NOMO-1 (cell line): ENCODE results near the gene SIGLEC1.

Experiments used
- DNase-seq, 2 experiments: peaks; one replicate each; lab custom pipeline; 2025; ENCODE audit not compliant: unreplicated experiment in 2 of 2; lab: John Stamatoyannopoulos, UW

SIGLEC1 gene

GRCh38 chr20:3712279-3712873, at the start of gene SIGLEC1:
SIGLEC1 (minus strand) TSS chr20:3712600; CDS start chr20:3707128, 5,472 bp downstream.
- DNase-seq: peak; percentile 71 to 80

DNA sequence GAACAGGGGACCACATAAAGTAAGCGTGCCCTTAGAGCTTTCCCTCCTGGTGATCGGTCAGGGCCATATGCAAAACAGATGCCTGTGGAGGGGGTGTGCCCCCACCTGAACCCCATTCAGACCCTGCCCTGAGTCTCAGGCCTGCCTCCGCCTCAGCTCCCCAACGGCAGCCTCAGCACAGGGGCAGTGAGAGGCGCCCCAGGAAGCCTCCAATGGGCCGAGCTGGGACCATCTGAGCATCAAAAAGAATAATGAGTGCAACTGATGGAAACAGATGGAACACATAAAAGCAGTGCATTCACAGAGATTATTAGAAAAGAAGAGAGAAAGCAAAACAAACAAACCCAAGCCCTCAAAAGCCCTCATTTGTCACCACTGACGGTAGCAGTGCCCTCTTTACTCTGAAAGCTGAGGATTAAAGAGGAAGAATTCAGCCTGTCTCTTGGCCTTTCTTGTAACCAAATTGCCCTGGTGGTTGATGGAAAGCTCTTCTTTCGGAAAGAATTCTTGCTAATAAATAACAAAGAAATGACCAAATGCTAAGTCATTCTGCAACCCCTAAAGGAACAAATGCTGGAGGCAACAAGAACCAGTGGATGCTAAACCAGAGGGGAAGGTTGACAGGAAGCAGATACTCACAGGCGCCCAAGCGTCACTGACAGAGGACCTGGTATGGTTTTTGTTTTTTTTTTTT, 48.4 kb upstream of the SIGLEC1 start:
- no peak for DNase-seq

DNA sequence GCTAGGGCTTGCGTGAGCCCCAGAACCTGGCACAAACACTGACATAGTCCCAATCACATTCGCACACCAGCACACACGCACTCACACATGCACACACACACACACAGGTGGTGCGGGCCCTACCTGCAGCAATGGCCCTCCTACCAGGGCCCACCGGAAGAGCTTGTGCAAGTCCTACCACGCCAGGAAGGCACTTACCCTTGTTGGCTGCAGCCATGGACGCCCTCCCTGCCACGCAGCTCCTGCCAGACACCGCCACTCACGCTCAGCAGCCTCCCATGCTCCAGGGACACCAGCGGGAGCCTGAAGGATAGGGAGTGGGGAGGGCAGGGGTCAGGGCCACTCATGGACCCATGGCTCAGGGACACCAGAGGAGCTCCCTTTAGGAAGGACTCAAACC, 47.5 kb upstream of the SIGLEC1 start:
- DNase-seq: no peak

- no peak for DNase-seq
Observed at GRCh38 chr20:3759316-3759823, 47.0 kb upstream of the SIGLEC1 start.

DNA sequence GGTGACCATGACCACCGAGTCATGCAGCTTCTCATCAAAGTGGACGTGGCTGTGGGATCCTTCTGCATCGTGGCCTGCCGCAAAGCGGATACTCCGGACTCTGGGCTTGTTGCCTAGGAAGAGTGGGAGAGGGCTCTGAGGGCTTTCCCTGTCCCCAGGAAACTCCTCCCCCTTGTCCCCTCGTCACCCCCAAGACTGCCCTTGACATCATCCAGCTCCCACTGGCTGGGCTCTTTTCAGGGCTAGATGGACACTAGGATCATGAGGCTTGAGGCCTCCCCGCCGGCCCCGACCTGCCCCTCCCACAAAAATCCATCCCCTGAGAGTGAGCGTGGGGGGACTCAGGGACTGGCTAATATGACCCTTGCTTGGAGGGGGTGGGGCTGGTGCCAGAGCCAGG, 46.2 kb upstream of the SIGLEC1 start:
- DNase-seq: no peak

DNA sequence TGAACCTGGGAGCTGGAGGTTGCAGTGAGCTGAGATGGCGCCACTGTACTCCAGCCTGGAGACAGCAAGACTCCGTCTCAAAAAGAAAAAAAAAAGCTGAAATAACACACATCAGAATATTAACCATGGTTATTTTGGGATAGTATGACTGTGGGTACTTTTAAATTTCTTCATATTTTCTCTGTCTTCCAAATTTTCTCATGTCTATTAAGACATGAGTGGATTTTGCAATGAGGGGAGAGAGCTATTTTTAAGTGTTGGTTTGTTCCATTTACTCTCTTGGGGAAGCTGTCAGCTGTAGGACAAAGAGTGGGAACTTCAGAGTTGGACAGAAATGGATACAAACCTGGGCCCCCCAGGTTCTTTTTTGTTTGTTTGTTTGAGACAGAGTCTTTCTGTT, 44.9 kb upstream of the SIGLEC1 start:
- peak in 1 of 2 experiments; percentile 36 for DNase-seq

- no peak for DNase-seq
Observed at GRCh38 chr20:3755814-3756480, 43.5 kb upstream of the SIGLEC1 start.

DNA sequence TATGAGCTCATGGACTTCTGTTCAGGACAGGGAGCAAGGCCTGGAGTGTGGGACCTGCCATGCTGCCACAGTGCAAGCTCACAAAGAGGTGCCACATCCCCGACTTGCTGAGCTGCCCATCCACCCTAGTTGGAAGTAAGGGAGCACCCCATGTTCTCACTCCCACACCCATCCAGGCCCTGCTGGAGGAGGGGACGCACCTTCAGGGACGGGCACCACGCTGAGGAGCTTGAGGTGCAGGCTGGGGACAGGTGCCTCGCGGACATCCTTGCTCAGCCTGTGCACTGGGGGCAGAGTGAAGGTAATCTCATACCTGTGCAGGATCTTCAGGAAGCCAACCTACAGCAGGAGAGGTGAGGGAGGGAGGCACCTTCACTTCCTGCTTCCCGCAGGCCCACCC, 42.9 kb upstream of the SIGLEC1 start:
- no peak for DNase-seq

GRCh38 chr20:3754276-3754630, 41.9 kb upstream of the SIGLEC1 start:
- DNase-seq: no peak

GRCh38 chr20:3753501-3754275, 41.3 kb upstream of the SIGLEC1 start:
- no peak for DNase-seq

GRCh38 chr20:3753098-3753497, 40.7 kb upstream of the SIGLEC1 start:
- DNase-seq: peak in 1 of 2 experiments; percentile 58

- DNase-seq: no peak
Observed at GRCh38 chr20:3752386-3752759, 40.0 kb upstream of the SIGLEC1 start.

DNA sequence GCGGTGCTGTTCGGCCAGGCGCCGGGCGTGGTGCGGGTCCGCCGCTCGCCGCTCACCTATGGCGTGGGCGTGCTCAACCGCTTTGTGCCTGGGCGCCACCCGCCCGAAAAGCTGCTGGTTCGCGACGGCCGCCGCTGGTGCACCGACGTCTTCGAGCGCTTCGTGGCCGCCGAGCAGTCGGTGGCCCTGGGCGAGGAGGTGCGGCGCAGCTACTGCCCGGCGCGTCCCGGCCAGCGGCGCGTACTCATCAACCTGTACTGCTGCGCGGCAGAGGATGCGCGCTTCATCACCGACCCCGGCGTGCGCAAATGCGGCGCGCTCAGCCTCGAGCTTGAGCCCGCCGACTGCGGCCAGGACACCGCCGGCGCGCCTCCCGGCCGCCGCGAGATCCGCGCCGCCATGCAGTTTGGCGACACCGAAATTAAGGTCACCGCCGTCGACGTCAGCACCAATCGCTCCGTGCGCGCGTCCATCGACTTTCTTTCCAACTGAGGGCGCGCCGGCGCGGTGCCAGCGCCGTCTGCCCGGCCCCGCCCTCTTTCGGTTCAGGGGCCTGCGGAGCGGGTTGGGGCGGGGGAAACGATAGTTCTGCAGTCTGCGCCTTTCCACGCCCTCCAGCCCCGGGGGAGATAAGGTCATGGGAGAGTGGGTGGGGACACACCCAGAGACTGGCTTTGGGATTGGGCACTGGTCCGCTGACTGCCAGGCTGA, 39.4 kb upstream of the SIGLEC1 start:
- DNase-seq: no peak

DNA sequence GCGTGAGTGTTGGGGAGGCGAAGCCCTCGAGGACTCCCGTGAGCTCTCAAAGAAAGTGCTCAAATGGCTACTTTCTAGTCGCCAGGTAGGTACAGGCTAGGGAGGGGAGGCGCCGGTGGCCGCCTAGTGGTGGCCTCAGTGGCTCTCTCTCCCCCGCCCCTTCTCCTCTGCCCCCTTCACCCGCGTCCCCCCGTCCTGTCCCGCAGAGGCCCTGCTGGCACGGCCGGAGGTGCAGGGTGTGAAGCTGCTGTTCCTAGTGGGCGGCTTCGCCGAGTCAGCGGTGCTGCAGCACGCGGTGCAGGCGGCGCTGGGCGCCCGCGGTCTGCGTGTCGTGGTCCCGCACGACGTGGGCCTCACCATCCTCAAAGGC, 38.9 kb upstream of the SIGLEC1 start:
- DNase-seq: no peak

GRCh38 chr20:3749689-3750531, 37.5 kb upstream of the SIGLEC1 start:
- no peak for DNase-seq

- DNase-seq: no peak
Observed at GRCh38 chr20:3749087-3749688, 36.8 kb upstream of the SIGLEC1 start.

- no peak for DNase-seq
Observed at GRCh38 chr20:3748073-3748472, 35.7 kb upstream of the SIGLEC1 start.

GRCh38 chr20:3747471-3747870, 35.1 kb upstream of the SIGLEC1 start:
- no peak for DNase-seq

DNA sequence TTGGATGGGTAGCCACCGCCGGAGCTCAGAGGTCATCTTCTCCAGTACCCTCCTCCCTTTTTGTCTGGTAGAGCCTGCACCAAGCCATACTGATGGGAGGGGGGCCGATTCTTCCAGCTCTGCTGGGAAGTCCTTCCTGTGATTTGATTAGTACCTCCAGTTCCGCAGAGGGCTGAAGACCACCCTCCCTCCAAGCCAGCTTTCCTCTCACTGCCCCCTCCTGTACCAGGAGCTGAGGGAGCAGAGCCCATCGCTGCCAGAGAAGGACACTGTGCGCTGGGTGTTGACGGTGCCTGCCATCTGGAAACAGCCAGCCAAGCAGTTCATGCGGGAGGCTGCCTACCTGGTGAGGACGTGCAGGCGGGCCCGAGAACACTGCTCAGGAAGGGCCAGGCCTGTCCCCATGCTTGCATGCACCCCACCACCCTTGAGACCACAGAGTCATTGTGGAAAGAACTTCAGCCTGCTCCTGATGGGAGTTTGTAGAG, 33.3 kb upstream of the SIGLEC1 start:
- no peak for DNase-seq
